HG03095 (cell line): Measurements from ENCODE around the gene SLC44A4.
"Not testable (repeated sequence)": the region's sequence is repeated elsewhere in the genome, so short reads cannot be mapped to it uniquely, and the experiment has no call there.

Source experiments
- ATAC-seq: cut with Tn5 transposase; IDR thresholded peaks from one replicate; pipeline ENCODE4 v1.9.1; 2021; ENCODE audit warnings: moderate library complexity; ENCODE audit not compliant: unreplicated experiment

Gene SLC44A4

GRCh38 chr6:31860349-31860748 is 18.4 kb downstream of the SLC44A4 start:
- ATAC-seq, result no peak

GRCh38 chr6:31859923-31860322 is 18.9 kb downstream of the SLC44A4 start:
- ATAC-seq, result no peak

- ATAC-seq, result no peak
Observed at GRCh38 chr6:31858707-31859106, 20.1 kb downstream of the SLC44A4 start.

- not testable (repeated sequence) for ATAC-seq
Observed at GRCh38 chr6:31857774-31858173, 21.0 kb downstream of the SLC44A4 start.

GRCh38 chr6:31851980-31852718 is 26.6 kb downstream of the SLC44A4 start:
- ATAC-seq, result not testable (repeated sequence)

GRCh38 chr6:31851485-31851832 is 27.3 kb downstream of the SLC44A4 start:
- no peak for ATAC-seq

GRCh38 chr6:31850765-31851484 is 27.9 kb downstream of the SLC44A4 start:
- ATAC-seq, result no peak

- ATAC-seq, result no peak
Observed at GRCh38 chr6:31847276-31847978, 31.4 kb downstream of the SLC44A4 start.

- ATAC-seq, result no peak
Observed at GRCh38 chr6:31844507-31844906, 34.3 kb downstream of the SLC44A4 start.

GRCh38 chr6:31842053-31842452 is 36.7 kb downstream of the SLC44A4 start:
- ATAC-seq, result no peak

GRCh38 chr6:31839779-31840126 is 39.0 kb downstream of the SLC44A4 start:
- not testable (repeated sequence) for ATAC-seq

- ATAC-seq, result no peak
Observed at GRCh38 chr6:31838968-31839367, 39.8 kb downstream of the SLC44A4 start.

- not testable (repeated sequence) for ATAC-seq
Observed at GRCh38 chr6:31838114-31838553, 40.7 kb downstream of the SLC44A4 start.

GRCh38 chr6:31837369-31838113 is 41.3 kb downstream of the SLC44A4 start:
- ATAC-seq, result no peak

GRCh38 chr6:31836474-31837368 is 42.1 kb downstream of the SLC44A4 start:
- no peak for ATAC-seq

GRCh38 chr6:31836047-31836473 is 42.7 kb downstream of the SLC44A4 start:
- ATAC-seq, result no peak

- no peak for ATAC-seq
Observed at GRCh38 chr6:31834367-31835250, 44.2 kb downstream of the SLC44A4 start.

- ATAC-seq, result no peak
Observed at GRCh38 chr6:31831350-31832215, 47.2 kb downstream of the SLC44A4 start.
